Astrocyte (in vitro differentiated cells and primary cell): Measurements from ENCODE around the gene EPHA2.

Experiments
- CTCF ChIP-seq: IDR thresholded peaks from 2 replicates; pipeline ENCODE4 v1.5.1; 2011; ENCODE audit warnings: low read depth, mild to moderate bottlenecking, inconsistent platforms, low read length, moderate library complexity; ENCODE audit not compliant: insufficient read depth
- EZH2 ChIP-seq: IDR thresholded peaks from 2 replicates; pipeline ENCODE4 v1.6.1; 2012; ENCODE audit warnings: mild to moderate bottlenecking, low read length, inconsistent platforms; ENCODE audit not compliant: insufficient read depth

- TF ChIP-seq CTCF, result no peak
- no peak for TF ChIP-seq EZH2
Measured at GRCh38 chr1:16152481-16153087, 3.3 kb downstream of the EPHA2 start.
